Epithelial cell of esophagus (primary cell): ENCODE measurements around the gene TACC3.

ENCODE experiments used
- DNase-seq: peaks from one replicate; pipeline ENCODE4 v3.0.0; 2010; ENCODE audit warnings: low read depth
- H3K4me3 ChIP-seq: 2 replicates; pipeline ENCODE4 v1.5.1; 2011; ENCODE audit warnings: mild to moderate bottlenecking, low read length, control low read depth
- CTCF ChIP-seq: IDR thresholded peaks from 2 replicates; pipeline ENCODE4 v1.5.1; 2011; ENCODE audit warnings: low read depth, mild to moderate bottlenecking, low read length, control low read depth, inconsistent platforms; ENCODE audit not compliant: insufficient read depth; ENCODE audit errors: missing control alignments

TACC3 gene

DNA sequence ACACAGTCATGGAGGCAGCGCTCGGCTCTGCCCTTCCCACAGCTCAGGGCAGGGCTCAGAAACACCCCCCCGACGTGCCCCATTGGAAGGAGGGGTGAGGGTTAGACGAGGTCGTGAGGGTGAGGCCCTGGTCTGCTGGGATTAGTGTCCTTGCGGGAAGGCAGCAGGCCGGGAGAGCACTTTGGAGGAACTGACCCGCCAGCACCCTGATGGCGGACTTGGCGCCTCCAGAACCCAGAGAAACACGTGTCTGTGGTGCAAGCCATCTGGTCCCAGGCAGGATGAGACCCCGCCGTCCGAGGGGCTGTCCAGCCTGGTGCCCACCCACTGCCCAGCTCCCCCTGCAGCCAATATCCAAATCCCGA lies 26.3 kb downstream of the TACC3 start:
- DNase-seq: no peak
- no peak overlapping the region for H3K4me3 ChIP-seq
- no peak for TF ChIP-seq CTCF

DNA sequence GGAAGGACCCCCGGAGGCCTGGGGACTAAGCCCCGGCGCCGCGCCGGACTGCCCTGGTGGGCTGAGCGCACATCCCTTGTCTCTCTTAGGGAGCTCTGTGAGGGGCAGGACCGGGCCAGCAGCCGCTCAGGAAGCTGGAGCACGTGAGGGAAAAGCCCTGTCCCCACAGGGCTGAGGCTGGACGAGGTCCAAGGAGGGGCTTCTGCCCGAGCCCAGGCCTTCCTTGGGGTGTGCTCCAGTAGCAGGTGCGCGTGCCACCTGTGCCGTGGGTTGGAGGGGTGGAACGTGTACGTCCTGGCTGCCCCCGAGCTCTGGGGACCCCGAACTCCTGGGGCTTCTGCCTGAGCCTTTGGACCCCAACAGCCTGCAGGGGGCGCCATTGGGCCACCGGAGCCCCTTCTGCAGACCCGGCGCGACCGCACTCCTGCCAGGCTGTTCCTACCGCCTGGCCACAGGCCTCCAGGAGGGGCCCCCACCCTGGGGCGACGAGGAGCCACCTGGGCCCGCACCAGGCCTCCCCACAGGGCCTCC lies 27.2 kb downstream of the TACC3 start:
- DNase-seq: peak; percentile 76
- H3K4me3 ChIP-seq: no peak overlapping the region
- peak; percentile 77 for TF ChIP-seq CTCF

DNA sequence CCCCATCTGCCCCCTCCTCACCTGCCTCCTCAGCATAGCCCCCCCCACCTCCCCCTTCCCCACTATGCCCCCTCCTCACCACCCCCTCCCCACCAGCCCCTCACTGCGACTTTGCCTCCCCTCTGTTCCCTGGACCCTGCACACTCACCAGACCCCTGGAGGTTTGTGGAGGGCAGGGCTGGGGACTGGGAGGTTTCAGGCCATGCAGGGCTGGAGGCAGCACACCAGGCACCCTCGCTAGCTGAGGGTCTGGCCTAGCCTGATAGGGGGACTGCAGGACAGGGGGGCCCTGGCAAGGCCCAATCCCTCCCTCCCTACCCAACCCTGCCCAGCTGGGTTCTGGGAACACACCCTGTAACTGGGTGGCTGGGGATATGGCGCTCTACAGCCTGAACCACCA lies 28.0 kb downstream of the TACC3 start:
- no peak overlapping the region for H3K4me3 ChIP-seq
- no peak for TF ChIP-seq CTCF
- DNase-seq: no peak

- TF ChIP-seq CTCF: no peak
- H3K4me3 ChIP-seq: no peak overlapping the region
- DNase-seq: no peak
Observed at GRCh38 chr4:1749826-1750225, 28.5 kb downstream of the TACC3 start.

GRCh38 chr4:1750381-1751154 lies 29.2 kb downstream of the TACC3 start:
- no peak for TF ChIP-seq CTCF
- no peak overlapping the region for H3K4me3 ChIP-seq

GRCh38 chr4:1751155-1751918 lies 30.0 kb downstream of the TACC3 start:
- TF ChIP-seq CTCF: no peak
- DNase-seq: no peak
- H3K4me3 ChIP-seq: no peak overlapping the region

More at GRCh38 chr4:1750381-1751154, 29.2 kb downstream of the TACC3 start:
- DNase-seq: no peak
